MCF 10A (cell line): ENCODE measurements around the gene PPP2R2D. TPM values are rescaled to one million over a fixed set of nuclear protein-coding genes. Genes with fewer than 3 reads are reported as not detected.
A peak's percentile ranks its signal among the peaks of the same experiment; 100 is the strongest.

Experiments used
- BruUV-seq: library from RNA; stranded (reverse); fragments of 400-500 nt; replicated peaks from 2 replicates; lab custom pipeline; 2021; lab: Mats Ljungman, UMichigan
- CTCF ChIA-PET: fragments of 300-600 bp; sonication (Branson Sonifier 250); formaldehyde crosslinking; extraction: SDS; loops from one replicate; lab custom pipeline; 2021; ENCODE audit warnings: antibody characterized with exemption, inconsistent platforms; lab: Yijun Ruan, JAX
- POLR2A ChIA-PET: fragments of 300-600, 350-650 bp; sonication (Branson Sonifier 250); formaldehyde crosslinking; extraction: SDS; loops from one replicate; lab custom pipeline; 2020; ENCODE audit warnings: antibody characterized with exemption, inconsistent platforms; lab: Yijun Ruan, JAX
- DNase-seq: peaks from one replicate; pipeline ENCODE4 v3.0.0-alpha.2; 2018; ENCODE audit not compliant: unreplicated experiment
- H3K27ac Mint-ChIP-seq: one replicate; pipeline ENCODE4 v1.8.0; 2022; ENCODE audit warnings: mild to moderate bottlenecking, low read depth, mixed read lengths; ENCODE audit not compliant: unreplicated experiment
- H3K27me3 Mint-ChIP-seq: one replicate; pipeline ENCODE4 v1.8.0; 2022; ENCODE audit warnings: mixed read lengths; ENCODE audit not compliant: insufficient read depth, unreplicated experiment
- H3K36me3 Mint-ChIP-seq: one replicate; pipeline ENCODE4 v1.8.0; 2022; ENCODE audit warnings: mild to moderate bottlenecking, moderate library complexity, mixed read lengths; ENCODE audit not compliant: insufficient read depth, unreplicated experiment
- H3K4me1 Mint-ChIP-seq: one replicate; pipeline ENCODE4 v1.8.0; 2022; ENCODE audit warnings: mixed read lengths; ENCODE audit not compliant: insufficient read depth, unreplicated experiment
- H3K4me3 Mint-ChIP-seq: one replicate; pipeline ENCODE4 v1.8.0; 2022; ENCODE audit warnings: mild to moderate bottlenecking, moderate library complexity, mixed read lengths; ENCODE audit not compliant: unreplicated experiment
- H3K9me3 Mint-ChIP-seq: one replicate; pipeline ENCODE4 v1.8.0; 2022; ENCODE audit warnings: mixed read lengths; ENCODE audit not compliant: unreplicated experiment
- CTCF ChIP-seq: fragments of 200-600 bp; IDR thresholded peaks from one replicate; pipeline ENCODE4 v1.8.0; 2022; ENCODE audit warnings: antibody characterized with exemption, mild to moderate bottlenecking; ENCODE audit not compliant: unreplicated experiment
- intact Hi-C: fragments of 100-400 bp; cut with micrococcal nuclease; formaldehyde crosslinking; loops from 2 replicates; pipeline ENCODE4 v1.14.1; 2022
- total RNA-seq: library from RNA; stranded (reverse); gene quantifications from 2 replicates; pipeline ENCODE4 v1.2.3, GENCODE V29; 2022

The PPP2R2D gene
- total RNA-seq, 1 experiment from 2014 or later, result 35.5 TPM

GRCh38 chr10:131944412-131944811 is 43.6 kb downstream of the PPP2R2D start:
- no peak overlapping the region for H3K4me3 Mint-ChIP-seq
- intact Hi-C loops, result no loop called here
- no peak for TF ChIP-seq CTCF
- ChIA-PET CTCF (interaction anchor here (0.6 to 2.7 kb wide), 5 partner anchors 27 to 83 kb away, joined by 3 to 16 read pairs (median 4); no protein-coding TSS in a partner anchor), POLR2A (interaction anchor here (0.7 to 1.2 kb wide), 2 partner anchors 24 to 102 kb away, joined by 3 read pairs; no protein-coding TSS in a partner anchor)
- no peak overlapping the region for H3K27ac Mint-ChIP-seq
- H3K36me3 Mint-ChIP-seq, result peaks cover 69% of the 10 kb centered on the region
- no peaks in the 10 kb centered on the region for H3K27me3 Mint-ChIP-seq
- BruUV-seq, result no TSS peak
- H3K9me3 Mint-ChIP-seq, result no peaks in the 10 kb centered on the region
- DNase-seq, result no peak
- peaks cover 24% of the 10 kb centered on the region for H3K4me1 Mint-ChIP-seq

DNA sequence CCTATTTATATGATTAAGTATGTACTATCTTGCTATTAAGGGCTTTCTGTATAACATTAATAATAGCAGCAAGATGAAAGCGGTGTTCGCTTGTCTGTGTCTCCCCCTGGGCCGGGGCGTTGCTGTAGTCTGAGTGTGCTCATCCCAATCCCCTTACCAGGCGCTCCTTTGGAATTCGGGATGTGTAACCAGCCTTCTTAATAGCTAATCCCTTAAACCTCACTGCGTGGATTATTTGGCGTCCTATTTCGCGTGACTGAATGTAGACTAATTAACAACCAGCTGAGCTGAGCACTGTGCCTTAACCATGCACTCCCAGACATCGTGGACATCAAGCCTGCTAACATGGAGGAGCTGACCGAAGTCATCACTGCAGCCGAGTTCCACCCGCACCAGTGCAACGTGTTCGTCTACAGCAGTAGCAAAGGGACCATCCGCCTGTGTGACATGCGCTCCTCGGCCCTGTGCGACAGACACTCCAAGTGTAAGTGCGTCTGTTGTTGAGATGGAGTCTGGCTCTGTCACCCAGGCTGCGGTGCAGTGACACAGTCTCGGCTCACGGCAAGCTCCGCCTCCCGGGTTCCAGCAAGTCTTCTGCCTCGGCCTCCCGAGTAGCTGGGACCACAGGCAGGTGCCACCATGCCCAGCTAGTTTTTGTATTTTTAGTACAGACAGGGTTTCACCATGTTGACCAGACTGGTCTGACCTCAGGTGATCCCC is 44.3 kb downstream of the PPP2R2D start:
- POLR2A ChIA-PET, result interaction anchor here (0.7 to 1.2 kb wide), 2 partner anchors 24 to 102 kb away, joined by 3 read pairs; no protein-coding TSS in a partner anchor
- BruUV-seq, result no TSS peak
- no peak for DNase-seq
- intact Hi-C loops, result loop anchor here (5.0 kb wide), 1 partner anchor 43 kb away; the partner anchor contains the start of gene PPP2R2D
- peaks cover 70% of the 10 kb centered on the region for H3K36me3 Mint-ChIP-seq
- TF ChIP-seq CTCF, result no peak
- H3K4me1 Mint-ChIP-seq, result peaks cover 24% of the 10 kb centered on the region
- H3K9me3 Mint-ChIP-seq, result no peaks in the 10 kb centered on the region
- H3K27me3 Mint-ChIP-seq, result no peaks in the 10 kb centered on the region
- no peak overlapping the region for H3K4me3 Mint-ChIP-seq
- peak overlapping the region; percentile 78 for H3K27ac Mint-ChIP-seq
- CTCF ChIA-PET, result interaction anchor here (0.6 to 2.7 kb wide), 4 partner anchors 35 to 84 kb away, joined by 3 to 16 read pairs (median 10); no protein-coding TSS in a partner anchor

GRCh38 chr10:131946321-131946751 is 45.5 kb downstream of the PPP2R2D start:
- no peak for TF ChIP-seq CTCF
- Mint-ChIP-seq H3K4me1 (peaks cover 24% of the 10 kb centered on the region), H3K9me3 (no peaks in the 10 kb centered on the region), H3K36me3 (peaks cover 68% of the 10 kb centered on the region), H3K4me3 (no peak overlapping the region), H3K27ac (peak overlapping the region; percentile 78), H3K27me3 (no peaks in the 10 kb centered on the region)
- no TSS peak for BruUV-seq
- intact Hi-C loops, result loop anchor here (2.0 to 5.0 kb wide), 2 partner anchors 44 to 58 kb away; partner anchors contain the start of gene PPP2R2D
- ChIA-PET CTCF (interaction anchor here (0.7 to 2.7 kb wide), 3 partner anchors 60 to 152 kb away, joined by 3 to 24 read pairs (median 15); no protein-coding TSS in a partner anchor), POLR2A (interaction anchor here (1.0 to 1.5 kb wide), 3 partner anchors 26 to 46 kb away, joined by 4 read pairs; no protein-coding TSS in a partner anchor)
- DNase-seq, result peak; percentile 64

- CTCF ChIA-PET, result interaction anchor here (0.7 to 3.0 kb wide), 4 partner anchors 61 to 151 kb away, joined by 3 to 32 read pairs (median 20); no protein-coding TSS in a partner anchor
Measured at GRCh38 chr10:131946880-131947279, 46.1 kb downstream of the PPP2R2D start.

More at GRCh38 chr10:131946880-131947279, 46.1 kb downstream of the PPP2R2D start:
- no TSS peak for BruUV-seq
- TF ChIP-seq CTCF, result no peak
- intact Hi-C loops, result loop anchor here (2.0 to 5.0 kb wide), 2 partner anchors 45 to 58 kb away; partner anchors contain the start of gene PPP2R2D
- H3K9me3 Mint-ChIP-seq, result no peaks in the 10 kb centered on the region
- POLR2A ChIA-PET, result interaction anchor here (0.8 to 2.0 kb wide), 5 partner anchors 22 to 51 kb away, joined by 3 to 5 read pairs (median 4); no protein-coding TSS in a partner anchor
- H3K36me3 Mint-ChIP-seq, result peaks cover 69% of the 10 kb centered on the region
- H3K27me3 Mint-ChIP-seq, result no peaks in the 10 kb centered on the region
- H3K4me3 Mint-ChIP-seq, result no peak overlapping the region
- peak; percentile 48 for DNase-seq
- peak overlapping the region; percentile 78 for H3K27ac Mint-ChIP-seq
- H3K4me1 Mint-ChIP-seq, result peaks cover 24% of the 10 kb centered on the region
